CD14-positive monocyte (primary cell): ENCODE results near the gene ZBED1. TPM values are rescaled to one million over a fixed set of nuclear protein-coding genes. Genes with fewer than 3 reads are reported as not detected.

Experiments used
- DNase-seq, 3 donors: peaks; one replicate each; pipeline ENCODE4 v3.0.0-alpha.2; 2011 to 2022
- H2AFZ ChIP-seq: 2 replicates; pipeline ENCODE4 v1.6.0; 2012; ENCODE audit warnings: mild to moderate bottlenecking, low read depth, low read length, inconsistent platforms; ENCODE audit not compliant: insufficient read depth, poor library complexity, severe bottlenecking
- H3K27ac ChIP-seq, 2 donors: 1 replicate in 1 of 2; 2 replicates in 1 of 2; pipeline ENCODE4 v1.5.1; 2012 to 2013; ENCODE audit warnings: low read length in 2 of 2, control low read depth in 1 of 2, inconsistent platforms in 1 of 2, low read depth in 1 of 2, mild to moderate bottlenecking in 1 of 2
- H3K27me3 ChIP-seq, 2 donors: one replicate each; pipeline versions ENCODE4 v1.6.0 to v1.6.1; 2011 to 2013; ENCODE audit warnings: low read length in 2 of 2; ENCODE audit not compliant: control insufficient read depth in 2 of 2, insufficient read depth in 2 of 2
- H3K36me3 ChIP-seq, 2 donors: replicated peaks in 1 of 2; 1 replicate in 1 of 2; 2 replicates in 1 of 2; pipeline versions ENCODE4 v1.5.1 to v1.6.1; 2012 to 2013; ENCODE audit warnings: low read length in 2 of 2, control low read depth in 1 of 2, inconsistent platforms in 1 of 2, mild to moderate bottlenecking in 1 of 2; ENCODE audit not compliant: insufficient read depth in 2 of 2, control insufficient read depth in 1 of 2
- H3K4me1 ChIP-seq, 2 donors: 1 replicate in 1 of 2; 2 replicates in 1 of 2; pipeline versions ENCODE4 v1.5.1 to v1.6.1; 2012 to 2013; ENCODE audit warnings: low read length in 2 of 2, control low read depth in 1 of 2, inconsistent platforms in 1 of 2, mild to moderate bottlenecking in 1 of 2, moderate library complexity in 1 of 2; ENCODE audit not compliant: insufficient read depth in 2 of 2, control insufficient read depth in 1 of 2
- H3K4me2 ChIP-seq: replicated peaks from 2 replicates; pipeline ENCODE3; 2012; ENCODE audit warnings: low read length, moderate library complexity, mild to moderate bottlenecking; ENCODE audit not compliant: poor library complexity, severe bottlenecking; ENCODE audit errors: extremely low read depth
- H3K4me3 ChIP-seq, 3 experiments: fragments of 200-600 bp in 1 of 3; sonication (generic) in 1 of 3; replicated peaks in 1 of 3; 1 replicate in 2 of 3; 2 replicates in 1 of 3; pipeline ENCODE4 v1.5.1; 2011 to 2013; ENCODE audit warnings: low read length in 3 of 3, mild to moderate bottlenecking in 3 of 3, control low read depth in 2 of 3, low read depth in 2 of 3, inconsistent platforms in 1 of 3, moderate library complexity in 1 of 3
- H3K79me2 ChIP-seq: 2 replicates; pipeline ENCODE4 v1.6.0; 2012; ENCODE audit warnings: mild to moderate bottlenecking, control low read depth, inconsistent platforms, low read length, moderate library complexity; ENCODE audit not compliant: insufficient read depth
- H3K9ac ChIP-seq: 2 replicates; pipeline ENCODE4 v1.6.0; 2017; ENCODE audit warnings: low read length, mild to moderate bottlenecking; ENCODE audit not compliant: insufficient read depth, poor library complexity, severe bottlenecking
- H3K9me3 ChIP-seq, 2 donors: replicated peaks in 1 of 2; 1 replicate in 1 of 2; 2 replicates in 1 of 2; pipeline versions ENCODE4 v1.5.1 to v1.6.1; 2012 to 2013; ENCODE audit warnings: low read length in 2 of 2, control low read depth in 1 of 2; ENCODE audit not compliant: control insufficient read depth in 1 of 2, insufficient read depth in 1 of 2
- H4K20me1 ChIP-seq: 2 replicates; pipeline ENCODE4 v1.6.0; 2012; ENCODE audit warnings: mild to moderate bottlenecking, low read length, control low read depth, moderate library complexity; ENCODE audit not compliant: insufficient read depth
- H3K27ac Mint-ChIP-seq, 7 donors: one replicate each; pipeline ENCODE4 v1.8.0; 2020; ENCODE audit warnings: mild to moderate bottlenecking in 7 of 7, mixed read lengths in 7 of 7, moderate library complexity in 6 of 7, inconsistent platforms in 2 of 7
- H3K27me3 Mint-ChIP-seq, 3 donors: one replicate each; pipeline ENCODE4 v1.8.0; 2021 to 2022; ENCODE audit warnings: low read depth in 3 of 3, mild to moderate bottlenecking in 3 of 3, mixed read lengths in 3 of 3, moderate library complexity in 3 of 3, inconsistent platforms in 1 of 3
- H3K36me3 Mint-ChIP-seq, 2 donors: one replicate each; pipeline ENCODE4 v1.8.0; 2020; ENCODE audit warnings: mixed read lengths in 2 of 2, inconsistent platforms in 1 of 2, mild to moderate bottlenecking in 1 of 2
- H3K4me1 Mint-ChIP-seq: one replicate; pipeline ENCODE4 v1.8.0; 2020; ENCODE audit warnings: mild to moderate bottlenecking, mixed read lengths
- H3K4me3 Mint-ChIP-seq, 2 donors: one replicate each; pipeline ENCODE4 v1.8.0; 2020; ENCODE audit warnings: mild to moderate bottlenecking in 2 of 2, mixed read lengths in 2 of 2, moderate library complexity in 1 of 2
- H3K9me3 Mint-ChIP-seq, 7 donors: one replicate each; pipeline ENCODE4 v1.8.0; 2020 to 2022; ENCODE audit warnings: mixed read lengths in 7 of 7, mild to moderate bottlenecking in 6 of 7, moderate library complexity in 6 of 7, inconsistent platforms in 2 of 7
- WGBS: methylation state at CpG from one replicate; pipeline ENCODE4 v1.1.5; 2013; ENCODE audit warnings: missing lambda C conversion rate; ENCODE audit not compliant: insufficient coverage; 5-methylcytosine and 5-hydroxymethylcytosine counted together
- intact Hi-C, 2 donors: fragments of 100-400 bp; cut with micrococcal nuclease; formaldehyde crosslinking; loops; one replicate each; pipeline versions ENCODE4 v1.15.0 to v1.15.1; 2023
- polyA plus RNA-seq, 3 donors: library from polyadenylated mRNA; depleted of rRNA in 1 of 3; unstranded in 2 of 3; stranded (reverse) in 1 of 3; fragments of 300-500 nt in 2 of 3; fragments of >200 nt in 1 of 3; fragmentation: Illumina TruSeq in 2 of 3; gene quantifications; 1 replicate in 2 of 3; 2 replicates in 1 of 3; pipeline ENCODE4 v1.2.3, GENCODE V29; 2012 to 2021
- TF ChIP-seq, protein P1 (sequence below): fragments of 200-600 bp; IDR thresholded peaks from one replicate; pipeline ENCODE4 v1.8.0; 2022; ENCODE audit warnings: antibody characterized with exemption, mild to moderate bottlenecking

Gene ZBED1
- polyA plus RNA-seq, 3 donors, result 13.9 to 32.1 (median 23.1) TPM

DNA sequence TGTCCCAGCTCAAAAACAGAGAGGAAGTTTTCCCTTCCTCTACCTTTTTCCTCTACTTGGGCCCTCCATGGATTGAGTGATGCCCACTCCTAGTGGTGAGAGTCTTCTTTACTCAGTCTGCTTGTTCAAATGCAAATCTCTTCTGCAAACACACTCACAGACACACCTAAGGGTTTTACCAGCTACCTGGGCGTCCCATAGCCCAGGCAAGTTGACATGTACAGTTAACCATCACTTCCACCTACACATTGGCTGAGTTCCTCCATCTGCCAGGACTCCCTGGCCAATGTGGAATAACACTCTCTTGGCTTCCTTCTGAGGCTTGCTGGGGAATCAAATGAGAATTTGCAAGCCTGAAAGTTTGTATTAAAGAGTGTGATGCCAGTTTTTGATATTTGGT is 45.7 kb upstream of the ZBED1 start:
- H3K4me1 ChIP-seq, result no peaks in the 10 kb centered on the region
- H3K36me3 ChIP-seq, result no peaks in the 10 kb centered on the region
- H3K27ac ChIP-seq, result no peak overlapping the region
- Mint-ChIP-seq H3K4me1 (no peaks in the 10 kb centered on the region), H3K27me3 (peaks cover 0 to 6% (median 2%) of the 10 kb centered on the region in 3 donors), H3K27ac (no peak overlapping the region), H3K4me3 (no peak overlapping the region), H3K36me3 (no peaks in the 10 kb centered on the region), H3K9me3 (peaks cover 2 to 20% (median 4%) of the 10 kb centered on the region in 7 donors)
- peaks cover 0 to 3% of the 10 kb centered on the region in 2 donors for H3K9me3 ChIP-seq
- WGBS, result 88% methylated on average over 1 of the region's 1 CpG
- H3K9ac ChIP-seq, result no peak overlapping the region
- no peak for DNase-seq
- H2AFZ ChIP-seq, result no peak overlapping the region
- no peaks in the 10 kb centered on the region for H3K27me3 ChIP-seq
- no peak overlapping the region for H3K4me3 ChIP-seq
- no peaks in the 10 kb centered on the region for H3K79me2 ChIP-seq
- no peak overlapping the region for H3K4me2 ChIP-seq
- intact Hi-C loops, result no loop called here
- H4K20me1 ChIP-seq, result no peaks in the 10 kb centered on the region
- TF ChIP-seq, protein P1, sequence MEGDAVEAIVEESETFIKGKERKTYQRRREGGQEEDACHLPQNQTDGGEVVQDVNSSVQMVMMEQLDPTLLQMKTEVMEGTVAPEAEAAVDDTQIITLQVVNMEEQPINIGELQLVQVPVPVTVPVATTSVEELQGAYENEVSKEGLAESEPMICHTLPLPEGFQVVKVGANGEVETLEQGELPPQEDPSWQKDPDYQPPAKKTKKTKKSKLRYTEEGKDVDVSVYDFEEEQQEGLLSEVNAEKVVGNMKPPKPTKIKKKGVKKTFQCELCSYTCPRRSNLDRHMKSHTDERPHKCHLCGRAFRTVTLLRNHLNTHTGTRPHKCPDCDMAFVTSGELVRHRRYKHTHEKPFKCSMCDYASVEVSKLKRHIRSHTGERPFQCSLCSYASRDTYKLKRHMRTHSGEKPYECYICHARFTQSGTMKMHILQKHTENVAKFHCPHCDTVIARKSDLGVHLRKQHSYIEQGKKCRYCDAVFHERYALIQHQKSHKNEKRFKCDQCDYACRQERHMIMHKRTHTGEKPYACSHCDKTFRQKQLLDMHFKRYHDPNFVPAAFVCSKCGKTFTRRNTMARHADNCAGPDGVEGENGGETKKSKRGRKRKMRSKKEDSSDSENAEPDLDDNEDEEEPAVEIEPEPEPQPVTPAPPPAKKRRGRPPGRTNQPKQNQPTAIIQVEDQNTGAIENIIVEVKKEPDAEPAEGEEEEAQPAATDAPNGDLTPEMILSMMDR, result no peak

DNA sequence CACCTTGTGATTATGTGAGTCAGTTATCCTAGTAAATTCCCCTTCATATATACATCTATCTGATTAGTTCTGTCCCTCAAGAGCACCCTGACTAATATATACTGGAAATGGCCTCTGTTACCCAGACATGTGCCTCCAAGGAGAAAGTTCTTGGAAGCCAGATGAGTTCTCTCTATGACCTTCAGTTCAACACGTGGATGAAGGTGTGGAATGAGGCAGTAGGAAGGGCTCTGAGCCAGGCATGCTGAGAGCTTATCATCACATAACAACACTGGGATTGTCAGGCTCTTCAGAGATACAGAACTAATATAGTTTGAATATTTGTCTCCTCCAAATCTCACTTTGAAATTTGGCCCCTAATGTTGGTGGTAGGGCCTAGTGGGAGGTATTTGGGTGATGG is 44.4 kb upstream of the ZBED1 start:
- Mint-ChIP-seq H3K27ac (no peak overlapping the region), H3K36me3 (no peaks in the 10 kb centered on the region)
- no CpG with 5 or more reads among the region's 1 CpG for WGBS

More for the DNA sequence above, 44.4 kb upstream of the ZBED1 start:
- H3K4me2 ChIP-seq, result no peak overlapping the region
- TF ChIP-seq, protein P1, result no peak
- Mint-ChIP-seq H3K9me3 (peaks cover 2 to 18% (median 4%) of the 10 kb centered on the region in 7 donors), H3K4me3 (no peak overlapping the region), H3K4me1 (no peaks in the 10 kb centered on the region), H3K27me3 (peaks cover 0 to 8% (median 2%) of the 10 kb centered on the region in 3 donors)
- no peaks in the 10 kb centered on the region for H3K27me3 ChIP-seq
- H3K36me3 ChIP-seq, result no peaks in the 10 kb centered on the region
- no peak overlapping the region for H3K27ac ChIP-seq
- H2AFZ ChIP-seq, result no peak overlapping the region
- no peak overlapping the region for H3K4me3 ChIP-seq
- H3K79me2 ChIP-seq, result no peaks in the 10 kb centered on the region
- H3K9me3 ChIP-seq, result peaks cover 0 to 3% of the 10 kb centered on the region in 2 donors
- no peak overlapping the region for H3K9ac ChIP-seq
- no peaks in the 10 kb centered on the region for H3K4me1 ChIP-seq
- intact Hi-C loops, result no loop called here
- DNase-seq, result no peak
- no peaks in the 10 kb centered on the region for H4K20me1 ChIP-seq
